GM12872 (cell line): Measurements from ENCODE around the gene TBC1D21.
A peak's percentile ranks its signal among the peaks of the same experiment; 100 is the strongest.

Experiments used
- TF ChIP-seq, protein P1 (sequence below): IDR thresholded peaks from 3 replicates; pipeline ENCODE4 v1.5.1; 2011; ENCODE audit warnings: low read depth, mild to moderate bottlenecking, low read length, moderate library complexity; ENCODE audit not compliant: insufficient read depth

Gene TBC1D21

DNA sequence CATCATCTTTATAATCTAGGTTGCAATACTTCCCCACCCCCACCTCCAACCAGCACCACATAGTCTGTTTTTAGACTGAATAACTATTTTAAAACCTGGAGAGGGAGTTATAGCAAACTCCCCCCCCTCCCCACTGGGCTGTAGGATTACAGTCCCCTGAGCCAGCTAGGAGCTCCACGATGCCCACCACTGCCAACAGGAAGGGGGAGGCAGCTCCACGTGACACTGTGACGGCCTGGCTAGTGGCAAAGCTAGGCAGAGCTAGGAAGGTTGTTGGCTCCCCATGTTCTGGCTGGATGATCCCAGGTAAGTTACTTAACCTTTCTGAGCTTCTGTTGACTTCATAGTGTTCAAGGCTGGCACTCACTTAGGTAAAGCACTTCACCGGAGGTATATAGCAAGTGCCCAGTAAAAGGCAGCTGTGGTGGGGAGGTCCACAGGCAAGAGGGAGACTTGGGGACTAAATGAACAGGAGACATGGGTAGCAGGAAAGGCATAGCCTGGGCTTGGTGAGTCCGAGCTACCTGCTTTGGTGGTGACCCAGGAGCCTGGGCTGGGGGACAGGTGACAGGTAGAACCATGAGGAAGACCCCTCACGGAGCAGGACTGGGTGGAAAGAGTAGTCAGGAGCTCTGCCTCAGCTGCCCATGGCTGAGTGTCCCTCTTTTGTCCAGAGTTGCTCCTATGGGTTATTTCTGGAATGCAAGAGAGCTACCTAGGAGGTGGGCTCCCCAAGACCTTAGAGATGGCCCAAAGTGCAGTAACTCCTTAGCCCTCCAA, 4.0 kb upstream of the TBC1D21 start:
- TF ChIP-seq, protein P1, sequence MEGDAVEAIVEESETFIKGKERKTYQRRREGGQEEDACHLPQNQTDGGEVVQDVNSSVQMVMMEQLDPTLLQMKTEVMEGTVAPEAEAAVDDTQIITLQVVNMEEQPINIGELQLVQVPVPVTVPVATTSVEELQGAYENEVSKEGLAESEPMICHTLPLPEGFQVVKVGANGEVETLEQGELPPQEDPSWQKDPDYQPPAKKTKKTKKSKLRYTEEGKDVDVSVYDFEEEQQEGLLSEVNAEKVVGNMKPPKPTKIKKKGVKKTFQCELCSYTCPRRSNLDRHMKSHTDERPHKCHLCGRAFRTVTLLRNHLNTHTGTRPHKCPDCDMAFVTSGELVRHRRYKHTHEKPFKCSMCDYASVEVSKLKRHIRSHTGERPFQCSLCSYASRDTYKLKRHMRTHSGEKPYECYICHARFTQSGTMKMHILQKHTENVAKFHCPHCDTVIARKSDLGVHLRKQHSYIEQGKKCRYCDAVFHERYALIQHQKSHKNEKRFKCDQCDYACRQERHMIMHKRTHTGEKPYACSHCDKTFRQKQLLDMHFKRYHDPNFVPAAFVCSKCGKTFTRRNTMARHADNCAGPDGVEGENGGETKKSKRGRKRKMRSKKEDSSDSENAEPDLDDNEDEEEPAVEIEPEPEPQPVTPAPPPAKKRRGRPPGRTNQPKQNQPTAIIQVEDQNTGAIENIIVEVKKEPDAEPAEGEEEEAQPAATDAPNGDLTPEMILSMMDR, result no peak

DNA sequence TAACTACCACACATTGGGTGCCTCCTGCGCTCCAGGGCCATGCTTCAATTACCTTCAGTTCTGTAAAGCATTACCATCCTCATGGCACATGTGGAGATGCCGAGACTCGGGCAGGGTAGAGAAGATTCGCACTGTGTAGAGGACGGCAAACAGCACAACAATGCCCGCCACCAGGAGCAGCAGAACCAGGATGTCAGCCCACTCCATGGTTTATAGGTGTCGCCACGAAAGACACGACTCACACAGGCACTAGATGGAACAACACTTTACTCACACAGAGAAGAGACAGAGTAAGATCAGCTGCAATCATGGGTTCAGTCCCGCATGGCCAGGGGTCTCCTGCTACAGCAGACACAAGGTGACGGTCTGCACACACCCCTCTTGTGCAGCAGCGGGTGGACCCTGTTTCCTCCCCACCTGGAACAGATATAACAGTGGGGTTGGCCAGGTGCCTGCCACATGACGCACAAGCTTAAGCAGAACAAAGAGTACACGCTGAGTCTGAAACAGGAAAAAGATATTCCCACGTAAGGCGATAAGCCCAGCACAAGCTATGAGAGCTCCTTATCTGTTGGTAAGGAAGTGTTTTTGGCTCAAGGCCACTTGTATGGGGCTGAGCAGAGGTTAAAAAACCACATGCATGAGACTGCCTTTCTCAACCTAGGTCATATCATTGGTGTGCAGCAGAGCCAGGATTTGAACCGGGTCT, 2.5 kb upstream of the TBC1D21 start:
- TF ChIP-seq, protein P1, result no peak

DNA sequence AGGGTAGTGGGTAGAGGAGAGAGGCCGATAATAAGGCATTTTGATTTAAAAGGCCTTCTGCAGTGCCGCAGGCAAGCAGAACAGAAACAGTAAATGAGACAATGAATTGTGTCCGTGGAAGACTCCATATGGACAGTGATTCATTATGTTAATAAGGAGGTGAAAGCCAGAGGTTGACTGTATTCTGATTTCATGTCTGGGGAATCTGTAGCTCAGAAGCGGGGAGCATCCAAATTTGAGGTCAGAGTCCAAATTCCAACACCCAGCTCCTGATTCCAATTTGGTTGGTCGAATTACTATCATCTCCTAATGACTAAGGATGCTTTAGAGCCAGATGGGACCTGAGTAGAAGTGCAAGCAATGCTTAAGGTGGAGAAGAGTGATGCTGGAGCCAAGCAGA, 1.0 kb upstream of the TBC1D21 start:
- TF ChIP-seq, protein P1, result no peak

DNA sequence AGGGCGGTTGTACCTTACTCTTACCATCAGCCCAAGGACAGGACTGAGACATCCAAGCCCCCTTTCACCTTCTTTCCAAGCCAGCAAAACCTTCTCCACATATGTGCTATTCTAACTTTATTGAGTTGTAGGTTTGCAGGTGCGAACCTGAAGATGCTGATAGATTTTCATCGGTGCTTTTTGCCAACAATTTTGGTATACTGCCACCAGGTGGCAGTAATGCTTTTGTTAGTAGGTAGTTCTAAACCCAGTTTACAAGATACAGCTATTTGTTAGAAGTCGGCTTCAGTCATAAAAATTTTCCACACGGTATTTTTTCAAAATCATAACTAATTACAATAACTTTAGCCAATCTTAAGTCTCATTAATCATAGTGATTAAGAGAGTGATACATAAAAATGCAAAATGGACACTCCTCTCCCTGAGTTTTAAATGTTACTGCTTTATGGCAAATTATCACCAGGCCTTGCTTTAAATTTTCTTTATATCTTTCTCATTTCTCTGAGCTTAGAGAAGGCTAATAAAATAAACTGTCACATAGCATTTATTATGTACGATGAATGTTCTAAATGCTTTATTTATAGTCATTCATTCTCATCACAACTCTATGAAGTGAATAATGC, 636 bp downstream of the TBC1D21 start:
- TF ChIP-seq, protein P1, result peak; percentile 58

DNA sequence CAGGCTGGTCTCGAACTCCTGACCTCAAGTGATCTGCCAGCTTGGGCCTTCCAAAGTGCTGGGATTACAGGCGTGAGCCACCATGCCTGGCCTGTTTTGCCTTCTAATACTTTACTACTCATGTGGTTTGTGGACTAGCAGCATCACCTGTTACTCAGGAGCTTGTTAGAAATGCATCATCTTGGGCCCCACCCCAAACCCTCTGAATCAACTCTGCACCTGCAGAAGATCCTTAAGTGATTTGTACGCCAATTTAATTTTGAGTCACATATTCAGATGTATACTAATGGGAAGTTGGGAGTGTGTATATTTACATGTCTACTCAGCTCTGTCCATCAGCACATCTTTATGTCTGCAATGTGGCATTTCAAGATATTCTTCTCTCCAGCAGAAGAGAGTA, 6.1 kb downstream of the TBC1D21 start:
- TF ChIP-seq, protein P1, result no peak

DNA sequence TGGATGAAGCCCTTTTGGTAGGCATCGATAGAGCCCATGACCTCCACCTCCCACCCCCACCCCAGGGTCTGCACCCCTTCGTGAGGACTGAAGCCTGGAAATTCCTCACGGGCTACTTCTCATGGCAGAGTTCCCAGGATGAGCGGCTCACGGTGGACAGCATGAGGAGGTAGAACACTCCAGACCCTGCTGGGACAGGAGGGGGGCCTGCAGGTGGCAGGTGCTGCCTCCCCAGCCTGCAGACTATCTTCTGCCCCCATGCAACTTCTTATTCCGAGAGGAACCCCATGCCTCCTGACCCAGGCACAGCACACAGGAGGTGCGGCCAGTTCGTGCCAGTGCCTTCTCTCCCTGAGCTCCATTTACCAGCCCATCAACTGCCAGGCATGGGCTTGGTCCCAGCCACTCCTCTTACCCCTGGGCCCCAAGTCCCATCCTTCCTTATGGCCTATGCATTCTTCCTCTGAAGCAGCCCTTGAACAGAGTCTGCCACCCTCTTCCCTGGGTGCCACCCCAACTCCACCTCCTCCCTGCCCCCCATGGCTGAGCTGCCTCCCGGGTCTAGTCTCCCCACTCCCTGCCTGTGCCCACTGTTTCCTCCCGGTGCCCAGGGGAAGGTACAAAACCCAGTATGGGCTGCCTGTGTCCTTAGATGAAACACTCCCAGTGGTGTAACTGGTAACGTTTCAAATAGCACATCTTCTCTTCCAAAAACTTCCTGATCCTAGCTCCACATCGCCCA, 8.4 kb downstream of the TBC1D21 start:
- TF ChIP-seq, protein P1, result no peak
